Breast epithelium (tissue), 4 donors: Measurements from ENCODE around the gene GPR34. TPM values are rescaled to one million over a fixed set of nuclear protein-coding genes. Genes with fewer than 3 reads are reported as not detected.
"Not testable (repeated sequence)": the region's sequence is repeated elsewhere in the genome, so short reads cannot be mapped to it uniquely, and the experiment has no call there.

Experiments
- DNase-seq, 2 donors: peaks; one replicate each; pipeline ENCODE4 v3.0.0-alpha.2; 2019; ENCODE audit warnings: low spot score in 2 of 2
- H3K27ac ChIP-seq, 2 donors: fragments of 200-600 bp; sonication (generic) in 1 of 2; one replicate each; pipeline ENCODE4 v1.5.1; 2016 to 2019; ENCODE audit warnings: mild to moderate bottlenecking in 1 of 2
- H3K27me3 ChIP-seq, 2 donors: fragments of 200-600 bp; sonication (generic) in 1 of 2; one replicate each; pipeline versions ENCODE4 v1.5.1 to v1.6.0; 2017 to 2019; ENCODE audit warnings: control low read depth in 1 of 2, mild to moderate bottlenecking in 1 of 2
- H3K36me3 ChIP-seq: fragments of 200-600 bp; one replicate; pipeline ENCODE4 v1.5.1; 2019
- H3K4me1 ChIP-seq, 2 donors: fragments of 200-600 bp; sonication (generic); one replicate each; pipeline ENCODE4 v1.5.1; 2016 to 2019; ENCODE audit warnings: control low read depth in 1 of 2
- H3K4me3 ChIP-seq, 3 donors: fragments of 200-600 bp; sonication (generic); 1 replicate in 2 of 3; 2 replicates in 1 of 3; pipeline ENCODE4 v1.5.1; 2016 to 2019; ENCODE audit warnings: mild to moderate bottlenecking in 3 of 3, moderate library complexity in 2 of 3
- H3K9me3 ChIP-seq, 2 donors: fragments of 200-600 bp; sonication (generic) in 1 of 2; one replicate each; pipeline ENCODE4 v1.5.1; 2016 to 2019; ENCODE audit warnings: control low read depth in 1 of 2
- CTCF ChIP-seq, 3 donors: fragments of 450-650 bp; IDR thresholded peaks; one replicate each; pipeline ENCODE4 v1.5.1; 2016 to 2017; ENCODE audit warnings: antibody characterized with exemption in 3 of 3, mild to moderate bottlenecking in 3 of 3, moderate library complexity in 3 of 3
- POLR2A ChIP-seq: fragments of 450-650 bp; IDR thresholded peaks from one replicate; pipeline ENCODE4 v1.6.1; 2016; ENCODE audit warnings: antibody characterized with exemption, mild to moderate bottlenecking, moderate library complexity
- POLR2AphosphoS5 ChIP-seq, 3 donors: sonication (generic); formaldehyde crosslinking; IDR thresholded peaks; one replicate each; pipeline ENCODE4 v1.6.1; 2017; ENCODE audit warnings: antibody characterized with exemption in 3 of 3
- intact Hi-C: fragments of 100-400 bp; cut with DNase I; formaldehyde crosslinking; loops from one replicate; pipeline ENCODE4 v1.15.1; 2023; ENCODE audit warnings: low total_unique reads
- total RNA-seq, 3 donors: library from RNA; depleted of rRNA; stranded (reverse); fragments of >200 nt; gene quantifications; one replicate each; pipeline ENCODE4 v1.1.0, GENCODE V29; 2016

Gene GPR34
- 10 to 100 TPM in 2 of 3 donors, 1 to 10 TPM in 1; 8.5 to 56.3 (median 18.0) TPM for total RNA-seq

GRCh38 chrX:41688835-41689234 lies at the start of gene GPR34:
Gene GPR34 (plus strand): TSS chrX:41688973. CDS start chrX:41695634, 6,661 bp downstream.
- Histone ChIP-seq H3K9me3 (no peaks in the 10 kb centered on the region), H3K27me3 (peaks cover 0 to 37% of the 10 kb centered on the region in 2 donors), H3K4me1 (no peaks in the 10 kb centered on the region), H3K4me3 (peak within 1 kb of the TSS in 1 of 3 donors; percentile 22), H3K36me3 (no peaks in the 10 kb centered on the region), H3K27ac (no peak within 1 kb of the TSS)
- no peak for DNase-seq
- TF ChIP-seq POLR2A (no peak), CTCF (IDR thresholded peaks at IDR 0.05) (no peak), POLR2AphosphoS5 (IDR thresholded peaks at IDR 0.05) (no peak)
- intact Hi-C loops: no loop called here

GRCh38 chrX:41646201-41646600 lies 42.6 kb upstream of the GPR34 start:
- not testable (repeated sequence) for H3K27ac ChIP-seq, DNase-seq, H3K27me3 ChIP-seq, H3K36me3 ChIP-seq, H3K4me1 ChIP-seq, H3K4me3 ChIP-seq
- H3K9me3 ChIP-seq: peaks cover 6 to 26% of the 10 kb centered on the region in 2 donors
- intact Hi-C loops: loop anchor here (10.0 kb wide), 1 partner anchor 1809 kb away; no protein-coding TSS in a partner anchor

- Histone ChIP-seq H3K27me3 (peaks cover 0 to 18% of the 10 kb centered on the region in 2 donors), H3K36me3 (no peaks in the 10 kb centered on the region), H3K4me3 (no peak overlapping the region), H3K9me3 (peaks cover 4 to 5% of the 10 kb centered on the region in 2 donors), H3K27ac (no peak overlapping the region), H3K4me1 (no peaks in the 10 kb centered on the region)
- intact Hi-C loops: no loop called here
- no peak for DNase-seq
- TF ChIP-seq CTCF (IDR thresholded peaks at IDR 0.05) (no peak), POLR2A (no peak), POLR2AphosphoS5 (IDR thresholded peaks at IDR 0.05) (no peak)
These were observed 35.6 kb upstream of the GPR34 start for GRCh38 chrX:41653125-41653524.

GRCh38 chrX:41655101-41655500 lies 33.7 kb upstream of the GPR34 start:
- H3K9me3 ChIP-seq: no peaks in the 10 kb centered on the region
- H3K4me1 ChIP-seq: no peaks in the 10 kb centered on the region
- intact Hi-C loops: no loop called here
- TF ChIP-seq CTCF (IDR thresholded peaks at IDR 0.05) (no peak), POLR2A (no peak), POLR2AphosphoS5 (IDR thresholded peaks at IDR 0.05) (no peak)
- no peak overlapping the region for H3K4me3 ChIP-seq
- no peak for DNase-seq
- H3K36me3 ChIP-seq: no peaks in the 10 kb centered on the region
- H3K27me3 ChIP-seq: peaks cover 0 to 30% of the 10 kb centered on the region in 2 donors
- no peak overlapping the region for H3K27ac ChIP-seq

- Histone ChIP-seq H3K4me3 (no peak overlapping the region), H3K4me1 (no peaks in the 10 kb centered on the region), H3K36me3 (no peaks in the 10 kb centered on the region), H3K27ac (no peak overlapping the region), H3K27me3 (peaks cover 0 to 30% of the 10 kb centered on the region in 2 donors), H3K9me3 (no peaks in the 10 kb centered on the region)
- TF ChIP-seq CTCF (IDR thresholded peaks at IDR 0.05) (no peak), POLR2A (no peak), POLR2AphosphoS5 (IDR thresholded peaks at IDR 0.05) (no peak)
- intact Hi-C loops: no loop called here
- DNase-seq: no peak
These were observed 33.1 kb upstream of the GPR34 start for GRCh38 chrX:41655631-41656030.
